ENCODE results near the gene ACADS. TPM values are rescaled to one million over a fixed set of nuclear protein-coding genes. Genes with fewer than 3 reads are reported as not detected.

ACADS gene
- total and polyA plus RNA-seq, 9 of the 15 experiments (the other 6 are each of a cell fraction or from before 2014, with no cell fraction given): 0.06 to 20.3 (median 8.8) TPM

DNA sequence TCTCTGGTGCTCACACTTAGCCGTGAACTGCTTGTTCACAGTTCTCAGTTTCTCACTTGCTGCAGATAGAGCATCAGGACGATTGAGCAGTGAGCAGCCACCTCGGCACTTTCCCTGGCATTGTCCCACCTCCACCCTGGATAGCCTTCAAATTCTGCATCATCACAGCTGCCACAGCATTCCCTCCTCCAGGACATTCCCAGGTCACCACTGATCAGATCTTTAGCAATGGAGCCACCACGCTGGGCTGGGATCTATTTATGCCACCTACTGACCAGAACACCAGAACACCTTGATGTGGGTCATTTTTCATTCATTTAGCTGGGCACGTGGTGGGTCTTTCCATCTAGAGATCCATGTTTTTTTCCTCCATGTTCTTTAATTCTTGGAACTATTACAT is 23.6 kb downstream of the ACADS start:
- no TSS peak for BruUV-seq (replicated peaks)
- H3K4me2 ChIP-seq (ENCODE audit: insufficient read depth, low read length): no peak overlapping the region
- WGBS (ENCODE audit: insufficient coverage, low coverage, missing lambda C conversion rate): 38% methylated on average over 5 of the region's 5 CpGs
- no peaks in the 10 kb centered on the region for H3K9me3 ChIP-seq (replicated peaks; ENCODE audit: control insufficient read depth, insufficient read depth, low read depth, low read length)
- no peak overlapping the region for H2AFZ ChIP-seq (ENCODE audit: low read depth, low read length)
- CTCF ChIA-PET (ENCODE audit: low intra/inter-chr PET ratio): interaction anchor here (0.7 kb wide), 1 partner anchor 820 kb away, joined by 4 read pairs; no protein-coding TSS in a partner anchor
- ATAC-seq: no peak
- no peaks in the 10 kb centered on the region for H3K79me2 ChIP-seq (ENCODE audit: control insufficient read depth, insufficient read depth, low read length)
- H3K4me3 ChIP-seq: no peak overlapping the region
- H3K36me3 ChIP-seq (ENCODE audit: control insufficient read depth, insufficient read depth, low read length): no peaks in the 10 kb centered on the region
- H3K4me1 ChIP-seq (replicated peaks in 1 of 2; ENCODE audit: control insufficient read depth in 2 of 2, insufficient read depth in 2 of 2, low read length in 2 of 2): peaks cover 3 to 5% of the 10 kb centered on the region in 2 experiments; a peak in 2 of 5 replicates
- no peak overlapping the region for H3K27ac ChIP-seq (ENCODE audit: extremely low read depth, low read depth, low read length)
- FAIRE-seq: no peak
- POLR2A ChIA-PET: no interaction called here
- no peaks in the 10 kb centered on the region for H3K9me1 ChIP-seq (ENCODE audit: control insufficient read depth, insufficient read depth, low read length)
- TF ChIP-seq POLR2A (conservative IDR thresholded peaks at IDR 0.05): no peak
- TF ChIP-seq HLTF (IDR thresholded peaks at IDR 0.05): no peak
- TF ChIP-seq NR2F6 (CRISPR knock-in tag; IDR thresholded peaks at IDR 0.05): no peak
- TF ChIP-seq YY1 (IDR thresholded peaks at IDR 0.05; ENCODE audit: borderline replicate concordance in 1 of 3, control insufficient read depth in 1 of 3, extremely low read depth in 1 of 3, insufficient read depth in 3 of 3, insufficient read length in 1 of 3, insufficient replicate concordance in 2 of 3, low read depth in 1 of 3, low read length in 2 of 3): no peak
- TF ChIP-seq RBM39 (optimal IDR thresholded peaks at IDR 0.05; ENCODE audit: low read depth, low read length): no peak
- no peak for TF ChIP-seq SPI1 (IDR thresholded peaks at IDR 0.05; ENCODE audit: borderline replicate concordance, low read depth, low read length)
- TF ChIP-seq HMG20A (CRISPR knock-in tag; conservative IDR thresholded peaks at IDR 0.05): no peak
- no peaks in the 10 kb centered on the region for H3K27me3 ChIP-seq (ENCODE audit: control insufficient read depth in 2 of 2, insufficient read depth in 2 of 2, low read length in 2 of 2)
- H4K20me1 ChIP-seq (replicated peaks; ENCODE audit: control insufficient read depth, insufficient read depth, low read length): no peaks in the 10 kb centered on the region
- in situ Hi-C loops (cut with MboI): no loop called here
- no peak for DNase-seq (ENCODE audit: extremely low read depth in 1 of 4, low spot score in 3 of 4)
- H3K9ac ChIP-seq (ENCODE audit: insufficient read depth in 1 of 2, low read depth in 2 of 2, low read length in 2 of 2): no peak overlapping the region
- intact Hi-C loops (cut with micrococcal nuclease): no loop called here

Measured in K562 (cell line).